IPS DF 19.7 (cell line): ENCODE measurements around the gene DPYSL4.

Experiments used
- DNase-seq: peaks from one replicate; pipeline ENCODE4 v3.0.0-alpha.2; 2013; ENCODE audit warnings: low read depth, low spot score

Gene DPYSL4

DNA sequence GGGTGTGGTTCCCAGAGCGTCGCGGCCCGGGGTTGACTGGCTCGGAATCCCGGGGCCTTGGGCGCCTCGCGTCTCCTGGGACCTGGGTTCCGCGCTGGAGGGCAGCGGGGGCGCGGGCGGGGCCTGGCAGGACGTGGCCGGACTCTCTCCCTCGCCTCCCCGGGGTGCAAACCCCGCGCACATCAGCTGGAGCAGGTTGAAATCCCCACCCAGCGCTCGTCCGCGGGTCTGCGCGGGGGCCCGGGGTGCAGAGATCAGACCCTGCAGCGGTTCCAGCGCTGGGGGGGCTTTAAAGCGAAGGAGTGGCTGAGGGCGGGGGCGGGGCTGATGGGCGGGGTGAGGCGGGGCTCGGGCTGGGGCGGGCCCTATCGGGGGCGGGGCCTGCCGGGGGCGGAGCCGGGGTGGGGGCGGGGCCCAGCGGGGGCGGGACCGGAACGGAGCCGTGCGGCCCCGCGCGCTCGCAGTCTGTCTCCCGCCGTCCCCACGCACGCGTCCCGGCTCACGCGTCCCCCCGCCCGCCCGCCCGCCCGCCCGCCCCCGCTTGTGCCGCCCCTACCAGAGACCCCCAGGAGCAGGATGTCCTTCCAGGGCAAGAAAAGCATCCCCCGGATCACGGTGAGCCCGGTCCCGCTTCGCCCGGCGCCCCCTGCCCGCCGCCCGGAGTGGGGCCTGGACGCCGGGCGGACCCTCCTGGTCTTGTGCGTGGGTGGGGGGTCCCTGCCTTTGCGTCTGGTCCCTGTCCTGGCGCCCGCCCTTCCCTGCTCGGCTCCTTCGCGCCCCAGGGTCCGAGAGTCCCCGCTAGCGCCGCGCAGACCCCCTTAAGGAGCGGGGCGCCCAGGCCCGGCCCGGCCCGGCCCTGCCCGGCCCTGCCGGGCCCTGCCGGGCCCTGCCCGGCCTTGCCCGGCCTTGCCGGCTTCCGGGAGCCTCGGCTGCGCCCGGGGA is at the start of gene DPYSL4:
Gene DPYSL4 (plus strand): TSS at position 461 of the 942 bp plus-strand sequence. CDS start 116 bp downstream, at position 577.
- no peak for DNase-seq

DNA sequence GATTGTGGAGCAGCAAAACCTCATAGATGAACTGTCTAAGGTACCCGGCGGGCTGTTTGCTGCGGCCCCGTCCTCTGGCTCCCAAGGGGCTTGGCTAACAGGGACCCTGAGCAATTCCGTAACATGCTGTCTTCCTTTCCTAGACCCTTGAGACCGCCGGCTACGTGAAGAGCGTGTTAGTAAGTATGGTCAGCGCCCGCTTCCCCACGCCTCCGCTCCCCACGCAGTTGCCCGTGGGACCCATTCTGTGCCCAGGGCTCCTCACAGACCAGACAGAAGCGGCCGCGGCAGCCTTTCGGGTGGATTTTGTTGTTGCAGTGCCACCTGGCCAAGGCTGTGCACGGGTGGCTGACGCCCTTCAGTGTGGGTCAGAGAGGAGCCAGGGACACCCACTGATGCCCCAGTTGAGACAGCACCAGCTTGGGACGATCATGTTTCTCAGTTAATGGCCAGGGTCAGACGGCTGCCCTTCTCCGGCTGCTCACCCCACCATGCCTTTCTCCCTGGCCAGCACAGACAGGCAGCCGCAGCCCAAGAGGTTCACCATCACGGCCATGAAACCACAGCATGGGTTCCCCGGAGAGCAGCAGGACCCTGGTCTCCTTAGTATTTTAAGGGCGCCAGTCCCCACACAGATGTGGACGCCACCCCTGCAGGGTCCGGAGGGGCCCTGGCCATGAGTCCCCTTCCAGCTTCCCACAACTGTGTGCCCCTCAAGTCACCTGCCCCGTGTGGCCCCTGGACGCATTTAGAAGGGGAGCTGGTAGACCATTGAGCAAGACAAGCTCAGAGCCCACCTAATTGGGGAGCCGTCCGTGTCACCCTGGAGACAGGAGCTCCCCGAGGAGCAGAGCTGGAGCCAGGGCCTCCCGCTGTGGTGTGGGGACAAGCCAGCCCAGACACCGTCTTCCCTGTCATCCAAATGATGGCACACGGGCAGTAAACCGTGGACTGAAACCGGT is 49.4 kb upstream of the DPYSL4 start:
- no peak for DNase-seq

DNA sequence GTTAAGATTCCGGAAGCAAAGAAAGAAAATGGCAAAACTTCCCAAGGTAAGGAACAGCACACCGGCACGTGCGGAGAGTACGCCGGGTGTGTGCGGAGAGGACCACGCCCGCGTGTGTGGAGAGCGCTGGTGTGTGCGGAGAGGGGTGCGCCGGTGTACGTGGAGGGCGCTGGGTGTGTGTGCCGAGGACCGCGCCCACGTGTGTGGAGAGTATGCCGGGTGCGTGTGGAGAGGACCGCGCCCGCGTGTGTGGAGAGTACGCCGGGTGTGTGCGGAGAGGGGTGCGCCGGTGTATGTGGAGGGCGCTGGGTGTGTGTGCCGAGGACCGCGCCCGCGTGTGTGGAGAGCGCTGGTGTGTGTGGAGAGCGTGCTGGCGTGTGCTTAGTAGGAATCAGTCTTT is 48.6 kb upstream of the DPYSL4 start:
- no peak for DNase-seq

DNA sequence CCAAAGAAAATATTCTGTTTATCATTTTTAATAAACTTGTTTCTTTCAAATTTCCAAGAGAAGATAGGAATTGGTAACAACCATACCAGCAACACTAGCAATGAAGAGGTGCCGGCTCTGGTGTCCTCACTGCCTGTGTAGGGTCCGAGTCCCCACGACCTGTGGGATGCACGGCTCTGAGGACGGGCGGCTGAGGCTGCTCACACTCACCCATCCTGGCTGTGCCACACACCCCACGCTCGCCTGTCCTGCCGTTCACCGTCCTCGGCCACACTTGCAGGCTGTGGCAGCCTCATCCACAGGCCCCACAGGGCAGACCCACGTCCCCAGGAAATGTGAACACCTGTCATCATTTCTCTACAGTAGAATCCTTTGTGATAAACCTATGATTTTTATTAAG is 48.2 kb upstream of the DPYSL4 start:
- DNase-seq: no peak

DNA sequence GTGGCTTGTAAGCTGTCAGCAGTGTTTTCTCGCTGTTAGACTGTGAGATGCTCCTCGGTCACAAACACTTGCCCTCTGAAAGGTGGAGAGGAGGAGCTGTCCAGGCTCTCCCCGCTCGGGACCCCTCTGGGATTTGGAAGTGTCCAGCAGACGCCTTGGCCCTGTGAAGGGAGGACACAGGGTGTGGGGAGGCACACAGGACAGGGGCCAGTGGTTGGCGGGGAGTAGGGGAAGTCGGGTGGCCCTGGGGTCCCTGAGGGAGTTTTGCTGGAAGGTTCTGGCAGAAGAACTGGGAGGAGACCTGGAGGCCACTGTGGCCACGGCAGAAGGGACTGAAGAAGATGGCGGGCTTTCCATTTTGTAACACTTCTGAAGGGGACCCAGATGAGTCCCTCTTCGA is 47.2 kb upstream of the DPYSL4 start:
- no peak for DNase-seq

DNA sequence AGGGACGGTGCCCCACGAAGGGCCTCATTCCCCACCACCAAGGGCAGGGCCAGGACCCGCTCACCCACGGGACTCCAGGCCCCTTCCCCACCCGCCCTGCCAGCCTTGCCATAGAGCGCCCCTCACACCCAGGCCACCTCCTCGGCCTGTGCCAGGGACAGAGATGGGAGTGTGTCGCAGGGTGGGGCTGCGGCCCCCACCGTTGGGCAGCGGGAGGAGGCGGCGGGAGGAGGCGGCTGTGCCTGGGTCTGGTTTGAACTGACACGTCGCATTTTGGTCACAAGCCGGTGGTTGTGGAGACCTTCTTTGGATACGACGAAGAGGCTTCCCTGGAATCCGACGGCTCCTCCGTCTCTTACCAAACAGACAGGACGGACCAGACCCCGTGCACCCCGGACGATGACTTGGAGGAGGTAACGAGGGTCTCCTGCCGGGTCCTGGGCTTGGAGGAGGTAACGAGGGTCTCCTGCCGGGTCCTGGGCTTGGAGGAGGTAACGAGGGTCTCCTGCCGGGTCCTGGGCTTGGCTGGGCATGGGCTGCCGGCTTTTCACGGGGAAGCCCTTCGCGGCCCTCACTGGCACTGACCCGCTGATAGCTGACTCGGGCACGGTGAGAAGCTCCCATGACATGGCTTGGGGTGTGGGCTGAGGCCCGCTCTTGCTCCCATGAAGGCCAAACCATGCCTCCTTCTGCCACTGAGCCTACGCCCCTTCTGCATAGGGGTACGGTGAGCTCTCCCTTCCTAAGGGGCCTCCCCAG is 46.4 kb upstream of the DPYSL4 start:
- no peak for DNase-seq

DNA sequence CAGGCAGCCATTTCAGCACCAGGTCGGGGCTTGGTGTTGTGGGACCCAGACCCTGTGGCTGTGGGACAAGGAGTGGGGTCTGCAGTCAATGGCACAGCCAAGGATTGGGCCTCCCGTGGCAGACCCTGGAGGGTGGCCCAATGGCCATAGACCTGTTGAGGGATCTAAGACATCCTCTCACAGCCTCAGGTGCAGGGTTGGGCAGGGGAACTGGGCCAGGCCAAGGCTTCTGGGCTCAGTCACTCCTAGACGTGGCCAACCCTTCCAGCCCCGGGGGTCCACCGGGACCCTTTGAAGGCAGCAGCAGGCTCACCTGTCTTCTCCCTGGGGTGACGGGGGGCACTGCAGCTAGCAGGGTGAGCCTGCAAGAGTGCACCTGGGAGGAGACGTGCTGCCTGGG is 45.7 kb upstream of the DPYSL4 start:
- DNase-seq: no peak

DNA sequence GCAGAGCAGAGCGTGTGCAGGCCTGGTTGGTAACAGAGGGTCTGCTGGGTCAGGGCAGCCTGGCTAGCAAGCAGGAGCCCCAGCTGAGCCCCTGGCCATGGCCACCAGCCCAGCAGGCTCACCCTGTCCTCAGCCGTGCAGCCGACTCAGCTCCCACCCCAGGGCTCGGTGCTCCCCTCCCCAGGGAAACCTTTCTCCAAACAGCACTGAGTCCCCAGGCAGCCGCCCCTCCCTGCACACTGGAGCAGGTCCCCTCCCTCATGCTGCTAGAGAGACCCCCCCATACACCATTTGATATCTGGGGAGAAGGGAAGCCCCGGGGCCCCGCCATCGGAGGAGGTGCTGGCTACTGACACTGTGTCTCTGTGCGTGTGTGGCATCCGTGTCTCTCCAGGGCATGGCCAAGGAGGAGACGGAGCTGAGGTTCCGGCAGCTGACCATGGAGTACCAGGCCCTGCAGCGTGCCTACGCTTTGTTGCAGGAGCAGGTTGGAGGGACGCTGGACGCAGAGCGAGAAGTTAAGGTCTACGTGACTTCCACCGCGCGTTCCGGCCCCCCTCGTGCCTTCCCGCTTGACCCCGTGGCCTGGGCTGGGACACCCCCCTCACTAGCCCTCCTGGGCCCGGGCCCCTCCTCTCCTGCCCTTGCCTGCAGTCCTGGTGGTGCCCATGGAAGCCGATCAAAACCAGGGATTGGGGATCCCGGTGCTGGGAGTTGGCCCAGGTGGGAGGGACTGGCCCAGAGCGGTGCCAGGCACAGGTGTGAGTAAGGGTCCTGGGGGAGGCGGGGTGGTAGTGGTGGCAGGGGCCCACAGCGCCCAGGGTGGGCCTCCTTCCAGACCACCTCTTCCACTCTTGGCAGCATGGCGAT is 45.0 kb upstream of the DPYSL4 start:
- no peak for DNase-seq

DNA sequence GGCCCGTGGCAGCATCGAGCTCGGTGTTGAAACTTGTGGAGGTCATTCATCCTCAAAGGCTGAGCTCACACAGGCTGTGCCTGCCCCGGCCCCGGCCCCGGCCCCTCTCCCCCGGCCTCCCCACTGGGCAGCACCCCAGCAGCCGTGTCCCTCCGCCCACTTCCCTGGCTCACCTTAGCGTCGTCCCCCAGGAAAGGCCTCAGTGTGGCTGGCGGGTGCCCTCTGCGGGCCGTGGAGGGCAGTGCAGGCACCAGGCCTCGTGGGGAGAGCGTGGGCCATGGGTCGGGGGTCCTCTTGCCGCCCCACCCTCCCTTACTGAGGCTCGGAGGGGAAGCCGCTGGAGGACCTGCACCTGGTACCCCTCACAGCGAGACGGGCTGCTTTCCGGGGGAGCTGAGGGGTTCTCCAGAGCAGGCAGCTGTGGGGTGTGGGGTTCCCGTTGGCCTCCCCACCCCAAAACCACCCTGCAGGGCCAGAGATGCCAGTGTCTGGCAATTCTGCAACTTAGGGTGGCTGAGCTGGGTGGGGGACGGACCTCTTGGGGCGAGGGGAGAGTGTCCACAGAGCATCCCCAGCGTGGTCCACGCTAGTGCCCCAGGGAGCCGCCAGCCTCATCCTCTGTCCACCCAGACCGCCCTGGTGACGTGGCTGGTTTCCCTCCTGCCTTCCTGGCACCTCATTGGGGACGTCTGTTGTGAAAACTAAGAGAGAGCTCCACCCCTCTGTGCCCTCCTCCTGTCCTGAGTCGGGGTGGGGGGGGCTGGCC is 44.2 kb upstream of the DPYSL4 start:
- no peak for DNase-seq

DNA sequence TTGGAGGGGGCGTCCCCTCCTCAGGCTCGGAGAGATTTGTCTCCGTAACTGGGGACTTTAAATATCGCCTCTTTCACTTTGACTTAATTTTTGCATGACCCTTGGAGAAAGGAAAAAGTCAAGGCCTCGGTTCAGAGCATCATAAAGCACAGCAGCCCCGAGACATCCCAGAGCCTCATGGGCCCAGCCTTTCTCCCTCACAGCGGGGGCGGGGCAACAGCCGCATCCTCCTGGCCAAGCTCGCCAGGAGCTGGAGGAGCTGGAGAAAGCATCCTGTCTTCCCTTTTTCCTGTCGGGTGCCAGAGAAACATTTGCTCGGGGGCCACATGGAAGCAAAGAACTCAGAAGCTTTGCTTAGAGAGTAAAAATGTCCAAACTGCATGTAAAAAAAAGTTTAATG is 43.6 kb upstream of the DPYSL4 start:
- DNase-seq: no peak

DNA sequence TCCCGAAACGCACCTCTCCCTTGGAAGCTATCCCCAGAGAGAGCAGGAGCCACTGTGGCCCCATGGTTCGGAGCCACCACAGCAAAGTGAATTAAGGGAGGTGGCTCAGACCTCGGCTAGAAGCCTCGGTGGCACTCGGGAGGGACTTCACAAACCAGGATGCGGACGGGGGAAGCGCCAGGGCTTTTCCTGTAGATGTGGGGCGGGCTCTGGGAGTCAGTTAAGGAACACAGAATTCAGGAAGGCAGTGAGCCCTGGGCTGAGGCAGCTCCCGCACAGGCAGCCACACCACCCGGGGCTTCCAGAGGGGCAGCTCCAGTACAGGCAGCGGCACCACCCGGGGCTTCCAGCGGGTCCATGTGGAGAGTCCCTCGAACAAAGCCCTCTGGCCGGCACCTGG is 42.7 kb upstream of the DPYSL4 start:
- no peak for DNase-seq

DNA sequence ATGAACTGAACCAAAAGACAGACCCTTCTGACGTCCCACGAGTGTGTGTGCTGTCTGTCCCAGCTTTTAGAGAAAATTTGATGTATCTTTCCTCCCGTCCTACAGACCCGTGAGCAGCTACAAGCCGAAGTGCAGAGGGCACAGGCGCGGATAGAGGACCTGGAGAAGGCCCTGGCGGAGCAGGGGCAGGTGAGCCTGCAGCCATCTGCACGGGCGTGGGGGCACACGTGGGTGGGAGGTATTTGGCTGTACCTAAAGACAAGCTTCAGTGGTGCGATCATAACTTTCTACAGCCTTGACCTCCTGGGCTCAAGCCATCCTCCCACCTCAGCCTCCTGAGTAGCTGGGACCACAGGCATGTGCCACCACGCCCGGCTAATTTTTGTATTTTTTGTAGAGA is 41.7 kb upstream of the DPYSL4 start:
- no peak for DNase-seq

DNA sequence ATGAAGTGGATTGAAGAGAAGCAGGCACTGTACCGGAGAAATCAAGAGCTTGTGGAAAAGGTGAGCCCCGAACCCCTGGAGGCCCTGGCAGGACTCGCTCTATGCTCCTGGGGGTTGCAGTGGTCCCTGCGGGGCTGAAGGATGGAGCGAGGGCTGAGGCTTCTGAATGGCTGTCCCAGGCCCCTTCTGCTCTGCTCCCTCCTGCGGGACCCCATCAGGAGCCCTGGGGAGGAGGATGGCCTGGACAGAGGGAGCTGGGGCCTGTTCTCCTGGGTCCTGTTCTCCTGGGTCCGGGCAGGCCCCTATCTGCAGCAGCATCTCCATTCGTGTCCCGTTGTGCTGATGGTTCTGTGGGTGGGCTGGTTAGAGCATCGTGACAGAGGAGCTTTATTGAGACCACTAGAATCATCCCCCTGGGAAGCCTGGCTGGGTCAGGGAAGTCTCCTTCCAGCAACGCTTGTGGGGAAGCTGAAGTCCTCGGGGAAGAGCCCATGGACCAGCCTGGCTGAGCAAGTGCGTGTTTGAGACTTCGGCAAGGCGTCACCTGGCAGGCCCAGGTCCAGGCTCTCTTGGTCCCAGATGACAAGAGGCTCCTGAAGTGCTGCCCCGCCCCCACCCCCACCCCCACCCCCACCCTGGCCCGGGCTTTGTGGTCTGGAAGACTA is 41.1 kb upstream of the DPYSL4 start:
- DNase-seq: no peak

DNA sequence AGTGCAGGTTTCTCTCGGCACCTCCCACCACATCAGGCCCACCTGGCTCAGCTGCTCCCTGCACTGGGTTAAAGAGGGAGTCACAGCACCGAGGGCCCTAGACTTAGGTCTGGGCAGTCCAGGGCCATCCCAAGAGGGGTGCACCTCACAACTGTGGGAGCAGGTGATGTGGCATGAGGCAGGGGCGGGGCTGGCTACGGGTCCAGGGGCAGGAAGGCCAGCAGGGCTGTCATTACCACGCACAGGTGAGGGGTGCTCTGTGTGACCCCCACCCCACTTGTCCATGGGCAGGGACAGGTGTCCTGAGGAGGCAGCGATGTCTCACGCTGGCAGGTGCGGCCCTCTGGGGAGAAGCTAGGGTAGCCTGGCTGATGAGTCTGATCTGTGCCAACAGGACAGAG is 40.5 kb upstream of the DPYSL4 start:
- no peak for DNase-seq

DNA sequence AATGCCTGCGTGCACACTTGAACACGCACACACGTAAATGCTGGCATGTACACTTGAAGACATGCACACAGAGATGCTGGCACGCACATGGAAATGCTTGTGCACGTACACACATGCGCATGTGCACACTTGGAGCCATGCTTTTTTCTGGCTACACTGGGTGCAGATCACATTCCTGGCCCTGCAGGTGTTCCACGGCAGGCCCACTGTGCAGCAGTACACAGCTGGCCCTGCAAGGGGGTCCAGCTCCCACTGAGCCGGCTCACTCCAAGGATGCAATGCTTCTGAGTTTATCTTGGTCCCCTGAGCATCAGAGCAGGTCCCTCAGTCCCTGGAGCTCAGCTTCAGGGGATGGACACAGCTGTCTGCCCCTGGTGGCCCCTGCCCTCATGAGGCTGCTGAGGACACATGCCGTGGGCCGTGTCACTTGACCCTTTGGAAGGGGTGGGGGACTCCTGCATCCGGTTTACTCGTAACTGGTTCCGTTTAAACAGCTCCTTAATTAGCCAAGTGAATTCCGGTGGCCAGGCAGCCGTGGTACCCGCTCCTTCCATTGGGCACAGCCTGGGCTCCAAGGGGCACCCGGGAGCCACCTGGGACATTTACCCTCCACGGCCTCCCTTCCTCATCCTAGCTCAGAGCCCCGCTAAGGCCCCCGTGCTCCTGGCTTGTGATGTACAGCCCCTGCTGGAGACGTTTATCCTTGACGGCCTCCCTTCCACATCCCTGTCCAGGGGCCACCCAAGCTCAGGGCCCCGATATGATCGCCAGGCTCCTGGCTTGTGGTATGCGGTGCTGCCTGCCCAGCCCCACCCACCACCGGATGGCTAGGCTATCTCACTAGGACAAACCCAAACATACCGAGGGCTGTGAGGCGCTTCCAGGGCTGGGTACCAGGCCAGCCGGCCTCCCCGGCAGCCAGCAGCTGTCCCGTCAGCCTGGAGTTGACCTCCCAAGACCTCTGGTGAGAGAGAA is 39.5 kb upstream of the DPYSL4 start:
- DNase-seq: no peak

DNA sequence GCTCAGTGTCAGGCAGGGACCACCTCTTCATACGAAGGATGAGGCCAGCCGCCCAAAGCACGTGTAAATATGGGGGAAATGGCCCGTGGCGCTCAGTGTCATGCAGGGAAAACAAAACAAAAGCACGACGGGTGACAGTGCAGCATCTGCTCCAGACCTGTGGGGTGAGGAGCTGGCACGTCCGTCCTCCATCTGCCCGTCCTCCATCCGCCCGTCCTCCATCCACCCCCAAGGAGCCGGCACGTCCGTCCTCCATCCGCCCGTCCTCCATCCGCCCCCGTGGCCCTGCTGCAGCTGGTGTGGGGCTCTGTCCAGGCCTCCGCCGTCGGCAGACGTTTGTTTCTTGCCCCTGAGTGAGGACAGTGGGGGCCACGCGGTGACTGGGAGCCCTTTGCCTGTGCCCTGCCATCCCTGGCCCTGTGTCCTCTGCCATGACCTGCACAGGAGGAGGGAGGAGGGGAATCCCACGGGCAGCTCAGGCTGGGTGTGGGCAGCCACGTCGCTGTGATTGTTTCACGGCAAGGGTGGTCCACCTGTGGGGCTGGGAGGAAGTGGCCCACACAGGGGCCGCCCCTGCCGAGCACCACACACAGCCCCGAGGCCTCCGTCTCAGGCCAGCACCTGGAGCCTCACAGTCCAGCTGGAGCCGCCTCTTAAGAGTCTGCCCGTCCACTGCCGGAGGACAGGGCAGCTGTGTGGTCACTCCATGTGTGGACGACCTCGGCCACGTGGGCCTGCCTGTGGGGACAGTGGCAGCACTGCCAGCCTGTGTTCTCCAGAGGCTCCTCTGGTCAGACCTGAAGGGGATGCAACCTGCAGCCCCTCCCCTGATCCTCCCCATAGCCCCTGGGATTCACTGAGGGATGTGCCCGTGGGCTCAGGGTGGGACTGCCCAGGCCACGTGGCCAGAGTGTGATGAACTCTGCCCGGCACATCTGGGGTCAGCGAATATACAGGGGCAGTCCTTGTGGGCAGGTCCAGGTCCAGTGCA is 38.2 kb upstream of the DPYSL4 start:
- DNase-seq: no peak

DNA sequence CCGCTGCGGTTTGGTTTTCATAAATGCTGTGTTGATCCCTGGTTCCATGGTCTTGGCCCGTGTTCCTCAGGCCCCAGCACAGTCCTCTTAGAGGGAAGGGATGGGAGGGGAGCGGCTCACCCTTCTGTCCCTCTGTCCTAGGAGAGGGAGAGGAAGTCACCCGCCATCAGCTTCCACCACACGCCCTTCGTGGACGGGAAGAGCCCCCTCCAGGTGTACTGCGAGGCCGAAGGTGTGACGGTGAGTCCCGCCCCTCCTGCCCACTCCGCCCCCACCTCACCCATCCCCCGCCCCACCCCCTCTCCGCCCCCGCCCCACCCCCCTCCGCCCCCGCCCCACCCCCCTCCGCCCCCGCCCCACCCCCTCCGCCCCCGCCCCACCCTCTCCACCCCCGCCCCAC is 37.5 kb upstream of the DPYSL4 start:
- DNase-seq: no peak
